Measurements from ENCODE around the gene TNFRSF25. TPM values are rescaled to one million over a fixed set of nuclear protein-coding genes. Genes with fewer than 3 reads are reported as not detected.
"Not testable (repeated sequence)": the region's sequence is repeated elsewhere in the genome, so short reads cannot be mapped to it uniquely, and the experiment has no call there.

The TNFRSF25 gene
- polyA plus RNA-seq, 1 donor from 2014 or later = 52.2 TPM

DNA sequence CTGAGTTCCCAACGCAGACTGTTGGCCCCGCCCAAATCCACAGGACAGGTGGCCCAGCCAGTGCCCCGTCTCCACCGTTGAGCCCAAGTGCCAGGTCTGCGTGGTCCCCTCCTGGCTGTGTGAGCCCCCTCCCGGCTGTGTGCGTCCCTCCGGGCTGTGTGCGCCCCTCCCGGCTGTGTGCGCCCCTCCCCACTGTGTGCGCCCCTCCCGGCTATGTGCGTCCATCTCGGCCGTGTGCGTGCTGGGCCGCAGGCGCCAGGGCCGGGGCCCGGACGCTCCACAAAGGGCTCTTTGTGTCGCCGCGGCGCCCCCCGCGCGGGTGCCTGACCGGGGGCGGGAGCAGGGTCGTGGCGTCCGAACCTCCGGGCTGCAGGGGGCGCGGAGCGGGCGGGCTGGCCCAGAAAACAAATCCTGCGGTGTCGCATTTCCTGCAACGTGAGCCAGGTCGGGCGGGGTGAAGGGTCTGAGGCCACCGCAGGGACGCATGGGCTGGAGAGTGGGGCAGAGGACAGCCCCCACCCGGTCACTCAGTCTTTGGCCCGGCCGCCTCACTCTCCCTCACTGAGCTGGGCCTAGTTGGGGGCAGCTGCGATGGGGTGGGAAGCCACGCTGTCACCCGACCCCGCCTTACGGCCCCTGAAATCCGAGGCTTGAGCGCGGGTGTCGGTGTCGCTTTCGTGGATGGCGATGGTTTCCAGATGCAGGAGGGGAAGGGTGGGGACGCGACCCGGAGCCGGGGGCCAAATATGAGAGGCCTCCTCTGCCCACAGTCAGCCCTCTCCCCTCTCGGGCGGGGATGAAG lies 18.8 kb downstream of the TNFRSF25 start:
- H3K27me3 ChIP-seq (ENCODE audit: insufficient read depth, low read depth, low read length) = peaks cover 36% of the 10 kb centered on the region
- TF ChIP-seq POLR2AphosphoS5 (IDR thresholded peaks at IDR 0.05) (no peak), MXI1 (conservative IDR thresholded peaks at IDR 0.05; ENCODE audit: poor library complexity, severe bottlenecking) (no peak), TAF1 (IDR thresholded peaks at IDR 0.05; ENCODE audit: low read depth) (no peak), SMC3 (conservative IDR thresholded peaks at IDR 0.05; ENCODE audit: poor library complexity) (no peak), RAD21 (conservative IDR thresholded peaks at IDR 0.05) (no peak), EP300 (conservative IDR thresholded peaks at IDR 0.05; ENCODE audit: poor library complexity, severe bottlenecking) (no peak), REST (IDR thresholded peaks at IDR 0.05; ENCODE audit: borderline replicate concordance) (no peak), EZH2 (IDR thresholded peaks at IDR 0.05; ENCODE audit: borderline replicate concordance, insufficient read depth, low read length, poor library complexity, severe bottlenecking) (no peak)
- TF ChIP-seq, protein P1, sequence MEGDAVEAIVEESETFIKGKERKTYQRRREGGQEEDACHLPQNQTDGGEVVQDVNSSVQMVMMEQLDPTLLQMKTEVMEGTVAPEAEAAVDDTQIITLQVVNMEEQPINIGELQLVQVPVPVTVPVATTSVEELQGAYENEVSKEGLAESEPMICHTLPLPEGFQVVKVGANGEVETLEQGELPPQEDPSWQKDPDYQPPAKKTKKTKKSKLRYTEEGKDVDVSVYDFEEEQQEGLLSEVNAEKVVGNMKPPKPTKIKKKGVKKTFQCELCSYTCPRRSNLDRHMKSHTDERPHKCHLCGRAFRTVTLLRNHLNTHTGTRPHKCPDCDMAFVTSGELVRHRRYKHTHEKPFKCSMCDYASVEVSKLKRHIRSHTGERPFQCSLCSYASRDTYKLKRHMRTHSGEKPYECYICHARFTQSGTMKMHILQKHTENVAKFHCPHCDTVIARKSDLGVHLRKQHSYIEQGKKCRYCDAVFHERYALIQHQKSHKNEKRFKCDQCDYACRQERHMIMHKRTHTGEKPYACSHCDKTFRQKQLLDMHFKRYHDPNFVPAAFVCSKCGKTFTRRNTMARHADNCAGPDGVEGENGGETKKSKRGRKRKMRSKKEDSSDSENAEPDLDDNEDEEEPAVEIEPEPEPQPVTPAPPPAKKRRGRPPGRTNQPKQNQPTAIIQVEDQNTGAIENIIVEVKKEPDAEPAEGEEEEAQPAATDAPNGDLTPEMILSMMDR (IDR thresholded peaks at IDR 0.05; ENCODE audit: poor library complexity, severe bottlenecking) = no peak
- H3K4me3 ChIP-seq (ENCODE audit: low read length) = no peak overlapping the region

DNA sequence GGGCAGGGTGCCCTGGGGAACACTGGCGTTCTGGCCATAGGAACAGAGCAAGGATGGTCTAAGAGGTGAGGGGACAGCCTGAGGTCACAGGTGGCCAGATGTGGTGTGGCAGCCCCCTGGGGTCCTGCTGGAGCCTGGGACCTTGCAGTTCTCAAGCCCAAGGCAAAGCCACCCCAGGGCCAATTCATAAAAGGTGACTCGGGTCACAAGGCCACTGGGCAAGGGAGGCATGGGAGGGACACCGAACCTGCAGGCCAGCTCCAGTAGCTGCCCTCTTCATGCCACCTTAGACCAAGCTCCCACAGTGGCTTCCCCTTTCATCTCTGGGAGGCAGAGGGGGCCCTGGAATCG lies 19.3 kb downstream of the TNFRSF25 start:
- no peaks in the 10 kb centered on the region for H3K9me3 ChIP-seq (ENCODE audit: low read length)
- H3K9ac ChIP-seq (ENCODE audit: low read length) = no peak overlapping the region
- H2AFZ ChIP-seq (ENCODE audit: low read depth, low read length) = no peak overlapping the region
- H3F3A ChIP-seq (ENCODE audit: insufficient read depth, low read length, poor library complexity, severe bottlenecking) = no peaks in the 10 kb centered on the region
- H3K4me3 ChIP-seq (ENCODE audit: low read length) = no peak overlapping the region
- no peak overlapping the region for H3K4me2 ChIP-seq (ENCODE audit: low read length)
- no peaks in the 10 kb centered on the region for H4K20me1 ChIP-seq (ENCODE audit: insufficient read depth)
- H3K79me2 ChIP-seq (replicated peaks; ENCODE audit: insufficient read depth, low read length) = no peaks in the 10 kb centered on the region
- no peaks in the 10 kb centered on the region for H3K9me2 ChIP-seq (ENCODE audit: insufficient read depth, low read length)
- H3K36me3 ChIP-seq (ENCODE audit: insufficient read depth, low read length) = no peaks in the 10 kb centered on the region
- no peak for TF ChIP-seq EP300 (conservative IDR thresholded peaks at IDR 0.05; ENCODE audit: poor library complexity, severe bottlenecking)
- no peak for TF ChIP-seq REST (IDR thresholded peaks at IDR 0.05; ENCODE audit: borderline replicate concordance)
- TF ChIP-seq SMC3 (conservative IDR thresholded peaks at IDR 0.05; ENCODE audit: poor library complexity) = no peak
- no peak for TF ChIP-seq MXI1 (conservative IDR thresholded peaks at IDR 0.05; ENCODE audit: poor library complexity, severe bottlenecking)
- TF ChIP-seq EZH2 (IDR thresholded peaks at IDR 0.05; ENCODE audit: borderline replicate concordance, insufficient read depth, low read length, poor library complexity, severe bottlenecking) = no peak
- TF ChIP-seq, protein P1 (IDR thresholded peaks at IDR 0.05; ENCODE audit: poor library complexity, severe bottlenecking) = no peak
- no peak for TF ChIP-seq RAD21 (conservative IDR thresholded peaks at IDR 0.05)
- no peak for TF ChIP-seq POLR2AphosphoS5 (IDR thresholded peaks at IDR 0.05)
- TF ChIP-seq TAF1 (IDR thresholded peaks at IDR 0.05; ENCODE audit: low read depth) = no peak
- H3K27me3 ChIP-seq (ENCODE audit: insufficient read depth, low read depth, low read length) = peaks cover 36% of the 10 kb centered on the region
- no peak overlapping the region for H3K27ac ChIP-seq (ENCODE audit: low read length)

More for the DNA sequence above, 18.8 kb downstream of the TNFRSF25 start:
- Histone ChIP-seq H3K9me2 (ENCODE audit: insufficient read depth, low read length) (no peaks in the 10 kb centered on the region), H3K79me2 (replicated peaks; ENCODE audit: insufficient read depth, low read length) (no peaks in the 10 kb centered on the region), H4K20me1 (ENCODE audit: insufficient read depth) (no peaks in the 10 kb centered on the region), H3K36me3 (ENCODE audit: insufficient read depth, low read length) (no peaks in the 10 kb centered on the region), H3K4me2 (ENCODE audit: low read length) (no peak overlapping the region), H2AFZ (ENCODE audit: low read depth, low read length) (no peak overlapping the region), H3F3A (ENCODE audit: insufficient read depth, low read length, poor library complexity, severe bottlenecking) (no peaks in the 10 kb centered on the region), H3K9ac (ENCODE audit: low read length) (no peak overlapping the region), H3K9me3 (ENCODE audit: low read length) (no peaks in the 10 kb centered on the region), H3K27ac (ENCODE audit: low read length) (no peak overlapping the region)

- peaks cover 43% of the 10 kb centered on the region for H3K27me3 ChIP-seq (ENCODE audit: insufficient read depth, low read depth, low read length)
These were observed 20.0 kb downstream of the TNFRSF25 start for GRCh38 chr1:6445929-6446328.

More at GRCh38 chr1:6445929-6446328, 20.0 kb downstream of the TNFRSF25 start:
- not testable (repeated sequence) for H3K27ac ChIP-seq (ENCODE audit: low read length); H3K4me2 ChIP-seq (ENCODE audit: low read length); H3K9ac ChIP-seq (ENCODE audit: low read length); H4K20me1 ChIP-seq (ENCODE audit: insufficient read depth); H3K9me2 ChIP-seq (ENCODE audit: insufficient read depth, low read length); H2AFZ ChIP-seq (ENCODE audit: low read depth, low read length); H3K79me2 ChIP-seq (replicated peaks; ENCODE audit: insufficient read depth, low read length); H3K9me3 ChIP-seq (ENCODE audit: low read length); H3K36me3 ChIP-seq (ENCODE audit: insufficient read depth, low read length); H3K4me3 ChIP-seq (ENCODE audit: low read length); H3F3A ChIP-seq (ENCODE audit: insufficient read depth, low read length, poor library complexity, severe bottlenecking)
